NT2/D1 (cell line): ENCODE data around the gene PSME2.

ENCODE experiments used
- DNase-seq: peaks from one replicate; pipeline ENCODE4 v3.0.0-alpha.2; 2011; ENCODE audit warnings: low read depth, low spot score
- H3K27me3 ChIP-seq: 2 replicates; pipeline ENCODE4 v1.6.0; 2011; ENCODE audit warnings: mild to moderate bottlenecking; ENCODE audit not compliant: insufficient read length, insufficient read depth
- H3K36me3 ChIP-seq: 2 replicates; pipeline ENCODE4 v1.6.1; 2011; ENCODE audit warnings: mild to moderate bottlenecking, low read length, mixed read lengths; ENCODE audit not compliant: insufficient read depth, insufficient read length
- H3K4me1 ChIP-seq: 2 replicates; pipeline ENCODE4 v1.5.1; 2011; ENCODE audit not compliant: insufficient read depth, insufficient read length
- H3K4me3 ChIP-seq: 2 replicates; pipeline ENCODE4 v1.5.1; 2011; ENCODE audit warnings: low read depth; ENCODE audit not compliant: insufficient read length
- H3K9ac ChIP-seq: 2 replicates; pipeline ENCODE4 v1.6.0; 2011; ENCODE audit warnings: low read depth; ENCODE audit not compliant: insufficient read length
- H3K9me3 ChIP-seq: 2 replicates; pipeline ENCODE4 v1.5.1; 2011; ENCODE audit warnings: mild to moderate bottlenecking, low read length; ENCODE audit not compliant: insufficient read depth
- SUZ12 ChIP-seq: IDR thresholded peaks from 2 replicates; pipeline ENCODE4 v1.6.1; 2011; ENCODE audit not compliant: insufficient read length, insufficient read depth; ENCODE audit errors: extremely low read depth
- YY1 ChIP-seq: IDR thresholded peaks from 2 replicates; pipeline ENCODE4 v1.6.1; 2011; ENCODE audit not compliant: insufficient read length, insufficient read depth
- ZNF274 ChIP-seq: IDR thresholded peaks from 2 replicates; pipeline ENCODE4 v1.6.1; 2011; ENCODE audit warnings: mild to moderate bottlenecking, low read depth, low read length

The PSME2 gene

DNA sequence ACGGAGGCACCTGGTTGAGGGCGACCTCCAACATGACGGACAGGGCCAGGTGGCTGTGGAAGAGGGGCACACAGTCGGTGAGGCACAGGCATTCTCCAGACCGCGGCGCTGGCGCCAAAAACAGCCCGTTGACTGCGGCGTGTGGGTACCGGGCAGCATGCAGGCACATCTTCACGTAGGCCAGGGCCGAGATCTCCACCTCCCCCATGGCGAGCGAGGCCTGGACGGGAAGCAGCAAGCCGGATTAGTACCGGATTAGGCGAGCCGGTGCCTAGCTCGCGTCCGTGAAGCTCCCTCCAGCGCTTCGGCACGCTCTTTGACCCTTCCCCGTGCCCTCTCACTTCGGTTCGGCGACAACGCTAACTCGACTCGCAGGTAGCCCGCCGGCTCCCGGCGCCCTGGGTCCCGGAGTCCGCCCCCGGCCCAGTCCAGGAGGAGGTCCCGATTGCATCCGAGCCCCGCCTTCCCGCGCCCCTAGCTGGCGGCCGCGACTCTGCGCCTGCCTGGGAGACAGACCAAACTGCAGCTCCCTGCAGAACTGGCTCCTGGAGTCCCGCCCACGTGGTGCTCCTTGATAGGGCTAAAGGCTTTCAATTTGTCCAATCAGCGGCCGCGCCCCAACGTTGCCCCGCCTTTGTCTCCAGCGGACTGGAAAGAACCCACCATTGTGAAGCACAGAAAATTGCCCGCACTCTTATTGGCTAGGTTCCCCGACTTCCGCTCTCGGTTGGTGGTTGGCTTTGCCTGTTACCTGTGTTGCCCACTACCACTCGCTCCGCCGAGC is 5.1 kb downstream of the PSME2 start, which contains the start of gene EMC9:
EMC9 (minus strand) TSS at position 495 of the 784 bp plus-strand sequence; CDS start at position 208, 287 bp downstream.
- no peaks in the 10 kb centered on the region for H3K4me1 ChIP-seq
- peak; percentile 96 for DNase-seq
- H3K36me3 ChIP-seq = peaks cover 49% of the 10 kb centered on the region
- H3K27me3 ChIP-seq = no peaks in the 10 kb centered on the region
- H3K9me3 ChIP-seq = no peaks in the 10 kb centered on the region
- peak within 1 kb of the TSS; percentile 82 for H3K4me3 ChIP-seq
- no peak for TF ChIP-seq YY1
- H3K9ac ChIP-seq = peak within 1 kb of the TSS; percentile 97

DNA sequence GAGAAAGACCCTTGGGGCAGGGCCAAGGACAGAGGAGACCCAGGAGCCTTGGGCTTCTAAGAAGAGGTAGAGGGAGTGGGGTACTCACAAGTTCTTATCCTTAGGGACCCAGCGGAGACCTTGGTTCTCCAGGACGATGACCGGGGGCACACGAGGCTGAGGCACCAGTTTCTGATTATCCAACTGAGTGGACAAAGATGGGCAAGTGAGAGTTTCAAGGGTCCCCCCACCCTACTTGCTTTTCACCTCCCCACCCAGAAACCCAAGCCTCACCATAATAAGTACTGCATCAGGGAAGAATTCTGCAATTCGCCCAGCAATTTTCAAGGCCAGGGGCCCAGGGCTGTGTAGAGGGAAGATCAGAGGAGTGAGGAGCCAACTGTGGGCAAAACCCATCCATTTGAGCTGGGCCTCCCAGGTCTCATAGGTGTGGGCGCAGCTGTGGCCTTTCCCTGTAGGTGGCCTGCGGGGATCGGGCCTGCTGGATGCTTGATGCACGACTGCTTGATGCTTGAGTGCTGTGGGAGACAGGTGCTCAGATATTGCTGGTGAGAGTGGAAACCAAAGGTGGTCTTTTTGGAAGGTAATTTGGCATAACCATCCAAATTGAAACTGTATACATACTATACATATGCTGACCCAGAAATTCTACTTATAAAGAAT is 7.0 kb downstream of the PSME2 start:
- TF ChIP-seq ZNF274 (no peak), YY1 (no peak), SUZ12 (no peak)
- Histone ChIP-seq H3K9ac (no peak overlapping the region), H3K4me3 (no peak overlapping the region), H3K27me3 (peaks cover 4% of the 10 kb centered on the region), H3K4me1 (no peaks in the 10 kb centered on the region), H3K9me3 (no peaks in the 10 kb centered on the region), H3K36me3 (peaks cover 40% of the 10 kb centered on the region)
- no peak for DNase-seq

DNA sequence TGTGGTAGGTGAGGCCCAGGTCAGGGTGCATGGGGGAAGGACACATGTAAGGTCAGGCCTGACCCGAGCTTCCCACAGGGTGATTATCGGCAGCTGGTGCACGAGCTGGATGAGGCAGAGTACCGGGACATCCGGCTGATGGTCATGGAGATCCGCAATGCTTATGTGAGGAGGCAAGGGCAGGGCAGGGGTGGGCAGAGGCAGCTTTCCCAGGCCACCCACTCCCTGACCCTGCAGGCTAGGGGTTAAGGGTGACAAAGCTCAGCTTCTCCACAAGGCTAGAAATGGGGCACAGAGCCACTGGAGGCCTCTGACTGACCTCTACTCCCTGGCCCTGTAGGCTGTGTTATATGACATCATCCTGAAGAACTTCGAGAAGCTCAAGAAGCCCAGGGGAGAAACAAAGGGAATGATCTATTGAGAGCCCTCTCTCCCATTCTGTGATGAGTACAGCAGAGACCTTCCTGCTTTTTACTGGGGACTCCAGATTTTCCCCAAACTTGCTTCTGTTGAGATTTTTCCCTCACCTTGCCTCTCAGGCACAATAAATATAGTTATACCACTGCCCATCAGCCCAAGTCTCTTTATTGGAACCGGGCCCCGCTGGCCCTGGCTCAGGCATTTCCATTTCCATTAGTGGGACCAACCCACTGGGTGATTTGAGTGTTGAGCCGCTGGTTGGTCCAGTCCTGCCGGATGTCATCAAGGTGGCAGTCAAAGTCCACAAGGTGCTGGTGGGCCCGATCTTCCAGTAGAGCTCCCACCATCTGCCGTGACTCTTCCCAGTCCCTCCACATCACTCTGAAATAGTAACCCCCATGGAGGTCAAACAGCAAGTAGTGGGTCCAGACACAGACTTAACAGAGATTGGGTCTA is 7.8 kb downstream of the PSME2 start:
- no peak for TF ChIP-seq YY1
- no peak for TF ChIP-seq ZNF274
- no peak for TF ChIP-seq SUZ12
- H3K27me3 ChIP-seq = peaks cover 4% of the 10 kb centered on the region
- H3K9me3 ChIP-seq = no peaks in the 10 kb centered on the region
- H3K4me3 ChIP-seq = no peak overlapping the region
- no peaks in the 10 kb centered on the region for H3K4me1 ChIP-seq
- H3K36me3 ChIP-seq = peaks cover 34% of the 10 kb centered on the region
- no peak for DNase-seq
- H3K9ac ChIP-seq = no peak overlapping the region

DNA sequence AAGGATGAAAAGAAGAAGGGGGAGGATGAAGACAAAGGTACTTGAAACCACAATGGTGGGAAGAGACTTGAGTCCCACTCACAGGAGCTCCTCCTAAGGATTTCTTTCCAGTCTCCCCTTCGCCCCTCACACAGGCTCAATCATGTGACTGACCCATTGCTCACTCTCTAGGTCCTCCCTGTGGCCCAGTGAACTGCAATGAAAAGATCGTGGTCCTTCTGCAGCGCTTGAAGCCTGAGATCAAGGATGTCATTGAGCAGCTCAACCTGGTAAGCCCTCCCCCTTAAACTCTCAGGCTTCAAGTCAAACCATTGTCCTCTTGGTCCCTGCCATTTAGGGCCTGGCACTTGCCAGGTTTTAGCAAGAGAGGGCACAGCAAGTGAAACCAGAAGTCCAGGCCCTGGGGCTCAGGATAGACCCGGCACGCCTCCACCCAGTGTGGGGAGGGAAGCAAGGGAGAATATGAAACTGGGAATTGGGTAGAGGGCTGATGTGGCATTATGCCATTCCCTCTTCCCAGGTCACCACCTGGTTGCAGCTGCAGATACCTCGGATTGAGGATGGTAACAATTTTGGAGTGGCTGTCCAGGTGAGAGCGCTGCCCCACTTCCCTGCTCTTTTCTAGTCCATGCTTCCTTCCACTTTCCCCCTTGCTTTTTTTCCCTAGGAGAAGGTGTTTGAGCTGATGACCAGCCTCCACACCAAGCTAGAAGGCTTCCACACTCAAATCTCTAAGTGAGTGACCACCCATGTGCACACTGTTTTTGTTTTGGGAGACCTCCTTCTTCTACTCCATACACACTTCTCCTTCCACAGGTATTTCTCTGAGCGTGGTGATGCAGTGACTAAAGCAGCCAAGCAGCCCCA is 8.6 kb downstream of the PSME2 start:
- no peak for TF ChIP-seq YY1
- no peak for TF ChIP-seq ZNF274
- no peak for TF ChIP-seq SUZ12
- Histone ChIP-seq H3K36me3 (peaks cover 25% of the 10 kb centered on the region), H3K27me3 (peaks cover 4% of the 10 kb centered on the region), H3K4me3 (no peak overlapping the region), H3K9me3 (no peaks in the 10 kb centered on the region), H3K4me1 (no peaks in the 10 kb centered on the region), H3K9ac (no peak overlapping the region)
- no peak for DNase-seq

DNA sequence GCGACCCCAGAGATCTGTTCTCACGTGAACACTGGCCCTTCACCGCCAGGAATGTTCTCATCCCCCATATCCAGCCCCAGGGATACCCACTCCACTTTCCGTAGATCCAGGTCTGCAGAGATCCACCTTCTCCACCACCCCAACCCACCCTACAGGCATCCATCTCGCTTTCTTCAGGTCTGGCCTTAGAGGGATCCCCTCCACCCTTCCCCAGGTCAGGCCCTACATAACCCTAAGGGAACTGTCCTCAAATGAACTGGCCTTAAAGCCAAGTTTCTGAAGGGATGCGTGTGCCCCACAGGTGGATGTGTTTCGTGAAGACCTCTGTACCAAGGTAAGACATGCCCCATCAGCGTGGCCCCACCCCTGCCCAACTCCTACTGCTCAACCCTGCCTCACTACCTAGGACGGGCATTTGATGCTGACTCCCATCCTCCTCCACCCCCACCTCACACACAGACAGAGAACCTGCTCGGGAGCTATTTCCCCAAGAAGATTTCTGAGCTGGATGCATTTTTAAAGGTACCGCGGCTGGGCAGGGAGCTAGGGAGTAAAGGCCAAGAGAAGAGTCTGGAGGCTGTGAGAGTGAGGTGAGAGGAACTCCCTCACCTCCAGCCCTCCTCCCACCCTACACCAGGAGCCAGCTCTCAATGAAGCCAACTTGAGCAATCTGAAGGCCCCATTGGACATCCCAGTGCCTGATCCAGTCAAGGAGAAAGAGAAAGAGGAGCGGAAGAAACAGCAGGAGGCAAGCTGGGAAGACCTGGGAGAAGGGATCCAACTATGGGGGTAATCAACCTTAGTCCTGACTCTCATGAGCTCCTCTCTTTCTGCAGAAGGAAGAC is 9.5 kb downstream of the PSME2 start:
- no peak for DNase-seq
- H3K4me1 ChIP-seq = peaks cover 6% of the 10 kb centered on the region
- no peaks in the 10 kb centered on the region for H3K9me3 ChIP-seq
- H3K36me3 ChIP-seq = peaks cover 25% of the 10 kb centered on the region
- H3K4me3 ChIP-seq = peak overlapping the region; percentile 66
- H3K27me3 ChIP-seq = peaks cover 4% of the 10 kb centered on the region
- TF ChIP-seq YY1 (no peak), SUZ12 (no peak), ZNF274 (no peak)
- peak overlapping the region; percentile 77 for H3K9ac ChIP-seq
